Left lung (tissue), 10 donors: Measurements from ENCODE around the gene TECR. TPM values are rescaled to one million over a fixed set of nuclear protein-coding genes. Genes with fewer than 3 reads are reported as not detected.
A peak's percentile ranks its signal among the peaks of the same experiment; 100 is the strongest.

ENCODE experiments used
- ATAC-seq: fragments of 200-7000 bp; cut with Tn5 transposase; one replicate; pipeline ENCODE4 v1.9.1; 2020; ENCODE audit warnings: moderate library complexity
- DNase-seq, 4 donors: peaks; one replicate each; pipeline ENCODE4 v3.0.0-alpha.2; 2013 to 2020
- H3K27ac ChIP-seq, 2 donors: fragments of 200-600 bp; sonication (generic) in 1 of 2; one replicate each; pipeline versions ENCODE4 v1.5.0 to v1.8.0; 2020 to 2021
- H3K27me3 ChIP-seq, 2 donors: fragments of 200-600 bp; sonication (generic) in 1 of 2; one replicate each; pipeline versions ENCODE4 v1.5.0 to v1.8.0; 2020 to 2021
- H3K36me3 ChIP-seq, 2 donors: fragments of 200-600 bp; sonication (generic) in 1 of 2; one replicate each; pipeline versions ENCODE4 v1.5.0 to v1.8.0; 2020 to 2021
- H3K4me1 ChIP-seq, 2 donors: fragments of 200-600 bp; one replicate each; pipeline ENCODE4 v1.8.0; 2021
- H3K4me3 ChIP-seq, 2 donors: fragments of 200-600 bp; sonication (generic) in 1 of 2; one replicate each; pipeline versions ENCODE4 v1.5.0 to v1.8.0; 2020 to 2021; ENCODE audit warnings: mild to moderate bottlenecking in 1 of 2
- H3K9me3 ChIP-seq, 2 donors: fragments of 200-600 bp; sonication (generic) in 1 of 2; one replicate each; pipeline versions ENCODE4 v1.5.0 to v1.8.0; 2020 to 2021
- CTCF ChIP-seq, 2 donors: fragments of 200-600 bp; sonication (generic) in 1 of 2; IDR thresholded peaks; one replicate each; pipeline versions ENCODE4 v1.5.0 to v1.8.0; 2021; ENCODE audit warnings: antibody characterized with exemption in 2 of 2
- intact Hi-C, 2 donors: fragments of 100-400 bp; cut with DNase I; formaldehyde crosslinking; loops; one replicate each; pipeline versions ENCODE4 v1.11.2 to v1.14.2; 2022
- polyA plus RNA-seq, 6 donors: library from polyadenylated mRNA; unstranded; fragments of 120-200 nt; gene quantifications; one replicate each; pipeline ENCODE4 v1.2.1, GENCODE V29; 2013; ENCODE audit not compliant: insufficient read length in 6 of 6
- total RNA-seq, 2 donors: library from RNA; stranded (reverse); fragmentation: NEBNext Ultra II Directional; extraction: Animal tissue kit (Norgen Biotek cat#: 25700); gene quantifications; one replicate each; pipeline ENCODE4 v1.2.1, GENCODE V29; 2021
- donor health status: DM: no; HTN: yes; CAD: no.
- donor health status: DM: no; HTN: no; CAD: no.

TECR gene
- total and polyA plus RNA-seq, 8 donors = 77.8 to 122 (median 90.0) TPM

- ATAC-seq (peak; percentile 42), DNase-seq (peak in 2 of 4 donors; percentile 34 to 58)
- no peaks in the 10 kb centered on the region for H3K27me3 ChIP-seq
- TF ChIP-seq CTCF (IDR thresholded peaks at IDR 0.05) = no peak
- H3K27ac ChIP-seq = peak overlapping the region; percentile 78 to 80
- intact Hi-C loops = no loop called here
- H3K4me1 ChIP-seq = peaks cover 4 to 65% of the 10 kb centered on the region in 2 donors
- no peak overlapping the region for H3K4me3 ChIP-seq
- H3K36me3 ChIP-seq = no peaks in the 10 kb centered on the region
- no peaks in the 10 kb centered on the region for H3K9me3 ChIP-seq
Measured at GRCh38 chr19:14507704-14508542, 21.5 kb upstream of the TECR start.

GRCh38 chr19:14510311-14511228 is 18.8 kb upstream of the TECR start:
- H3K27me3 ChIP-seq = no peaks in the 10 kb centered on the region
- no peaks in the 10 kb centered on the region for H3K9me3 ChIP-seq
- ATAC-seq (peak; percentile 17), DNase-seq (peak in 1 of 4 donors; percentile 68)
- peaks cover 5 to 23% of the 10 kb centered on the region in 2 donors for H3K36me3 ChIP-seq
- TF ChIP-seq CTCF (IDR thresholded peaks at IDR 0.05) = no peak
- H3K27ac ChIP-seq = peak overlapping the region; percentile 75 to 81
- H3K4me1 ChIP-seq = peaks cover 4 to 77% of the 10 kb centered on the region in 2 donors
- intact Hi-C loops = no loop called here
- H3K4me3 ChIP-seq = no peak overlapping the region

- intact Hi-C loops = no loop called here
- no peaks in the 10 kb centered on the region for H3K27me3 ChIP-seq
- no peak for TF ChIP-seq CTCF (IDR thresholded peaks at IDR 0.05)
- no peak for ATAC-seq
- H3K36me3 ChIP-seq = peaks cover 5 to 29% of the 10 kb centered on the region in 2 donors
- H3K9me3 ChIP-seq = no peaks in the 10 kb centered on the region
- DNase-seq = no peak
- H3K4me1 ChIP-seq = peaks cover 9 to 78% of the 10 kb centered on the region in 2 donors
- peak overlapping the region; percentile 75 to 81 for H3K27ac ChIP-seq
- no peak overlapping the region for H3K4me3 ChIP-seq
Measured at GRCh38 chr19:14511229-14511593, 18.2 kb upstream of the TECR start.

GRCh38 chr19:14512406-14512961 is 16.9 kb upstream of the TECR start:
- no peak overlapping the region for H3K4me3 ChIP-seq
- no peaks in the 10 kb centered on the region for H3K9me3 ChIP-seq
- H3K4me1 ChIP-seq = peaks cover 7 to 82% of the 10 kb centered on the region in 2 donors
- H3K27me3 ChIP-seq = no peaks in the 10 kb centered on the region
- no peak overlapping the region for H3K27ac ChIP-seq
- H3K36me3 ChIP-seq = peaks cover 5 to 36% of the 10 kb centered on the region in 2 donors
- ATAC-seq (no peak), DNase-seq (no peak)
- TF ChIP-seq CTCF (IDR thresholded peaks at IDR 0.05) = no peak
- intact Hi-C loops = no loop called here
